Activated CD8-positive, alpha-beta memory T cell treated with anti-CD3 and anti-CD28 coated beads for 48 hours (primary cell): ENCODE measurements around the gene C11orf68.

Source experiments
- DNase-seq, 3 experiments: peaks; one replicate each; pipeline ENCODE4 v3.0.0-alpha.2; 2020; ENCODE audit warnings: low read depth in 2 of 3, low spot score in 2 of 3

C11orf68 gene

DNA sequence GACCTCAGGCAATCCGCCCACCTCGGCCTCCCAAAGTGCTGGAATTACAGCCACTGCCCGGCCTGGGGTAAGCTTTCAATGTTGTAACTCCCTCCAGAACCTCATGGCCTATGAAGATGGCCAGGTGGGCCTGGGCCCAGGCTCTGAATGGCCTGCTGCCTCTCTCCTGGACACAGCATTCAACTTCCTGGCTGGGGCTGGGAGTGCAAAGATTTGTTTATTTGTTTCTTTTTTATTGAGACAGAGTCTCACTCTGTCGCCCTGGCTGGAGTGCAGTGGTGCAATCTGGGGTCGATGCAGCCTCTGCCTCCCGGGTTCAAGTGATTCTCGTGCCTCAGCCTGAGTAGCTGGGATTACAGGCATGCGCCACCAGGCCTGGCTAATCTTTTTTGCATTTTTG lies 25.9 kb upstream of the C11orf68 start:
- DNase-seq = no peak

DNA sequence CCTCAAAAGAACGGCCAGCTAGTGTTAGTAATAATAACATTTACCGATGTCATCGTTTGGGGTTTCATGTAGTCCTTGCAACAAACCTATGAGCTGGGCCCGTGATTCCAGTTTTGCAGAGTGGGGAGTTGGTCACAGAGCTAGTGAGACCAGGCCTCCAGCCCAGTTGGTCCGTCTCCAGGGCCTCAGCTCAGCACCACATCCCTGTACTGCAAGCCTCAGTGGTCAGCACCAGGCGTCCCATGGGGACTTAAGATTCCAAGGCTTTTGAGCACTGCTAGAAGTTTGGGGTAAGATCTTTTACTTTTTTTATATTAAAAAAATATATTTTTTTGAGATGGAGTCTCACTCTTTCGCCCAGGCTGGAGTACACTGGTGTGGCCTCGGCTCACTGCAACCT lies 25.3 kb upstream of the C11orf68 start:
- no peak for DNase-seq

DNA sequence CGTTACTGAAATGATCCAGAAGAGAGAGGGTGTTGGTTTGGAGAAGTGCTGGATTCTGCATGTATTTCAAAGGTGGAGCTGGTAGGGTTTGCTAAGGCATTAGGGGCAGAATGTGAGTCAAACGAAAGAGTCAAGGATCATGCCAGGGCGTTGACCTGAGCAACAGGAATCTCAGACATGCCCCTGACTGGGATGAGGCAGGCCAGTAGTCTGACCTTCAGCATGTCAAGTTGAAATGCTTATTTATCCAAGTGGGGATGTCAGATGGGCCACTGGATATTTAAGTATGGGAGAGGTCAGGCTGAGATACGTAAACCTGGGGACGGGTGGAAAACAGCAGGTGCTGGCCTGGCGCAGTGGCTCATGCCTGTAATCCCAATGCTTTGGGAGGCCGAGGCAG lies 23.7 kb upstream of the C11orf68 start:
- DNase-seq = no peak

DNA sequence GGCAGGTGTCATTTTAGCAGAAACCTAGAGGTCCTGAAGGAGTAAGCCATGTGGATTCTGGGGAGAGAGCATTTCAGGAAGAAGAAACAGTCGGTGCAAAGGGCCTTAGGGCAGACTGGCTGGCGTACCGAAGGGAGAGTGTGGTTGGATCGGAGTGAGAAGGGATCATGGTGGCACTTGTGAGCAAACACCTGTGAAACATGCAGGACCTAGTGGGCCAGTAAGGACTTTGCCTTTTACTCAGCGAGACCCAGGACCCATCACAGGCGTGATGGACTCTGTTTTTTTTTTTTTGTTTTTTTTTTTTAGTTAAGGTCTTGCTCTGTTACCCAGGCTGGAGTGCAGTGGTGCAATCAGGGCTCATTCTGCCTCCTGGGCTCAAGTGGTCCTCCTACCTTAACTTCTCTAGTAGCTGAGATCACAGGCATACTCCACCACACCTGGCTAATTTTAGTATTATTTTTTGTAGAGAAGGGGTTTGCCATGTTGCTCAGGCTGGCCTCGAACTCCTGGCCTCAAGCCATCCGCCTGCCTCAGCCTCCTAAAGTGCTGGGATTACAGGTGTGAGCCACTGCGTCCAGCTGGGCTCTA lies 23.0 kb upstream of the C11orf68 start:
- no peak for DNase-seq

DNA sequence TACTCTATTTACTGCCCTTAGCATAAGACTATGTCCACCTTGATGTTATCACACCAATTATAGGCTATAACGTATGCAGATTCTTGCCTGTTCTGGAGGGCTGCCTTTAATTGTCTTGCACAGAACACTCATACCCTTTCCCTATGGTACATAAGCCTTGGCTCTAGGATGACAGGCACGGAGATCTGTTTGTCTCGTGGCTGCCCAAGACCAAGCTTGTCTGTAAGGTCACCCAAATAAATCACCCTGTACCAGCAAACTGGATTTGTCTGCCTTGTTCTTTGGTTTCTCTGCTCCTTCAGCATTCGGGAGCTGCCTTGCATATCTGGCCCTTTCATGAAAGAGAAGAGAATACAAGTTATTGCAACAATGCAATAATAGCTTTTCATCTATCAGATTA lies 18.9 kb upstream of the C11orf68 start:
- DNase-seq = no peak

DNA sequence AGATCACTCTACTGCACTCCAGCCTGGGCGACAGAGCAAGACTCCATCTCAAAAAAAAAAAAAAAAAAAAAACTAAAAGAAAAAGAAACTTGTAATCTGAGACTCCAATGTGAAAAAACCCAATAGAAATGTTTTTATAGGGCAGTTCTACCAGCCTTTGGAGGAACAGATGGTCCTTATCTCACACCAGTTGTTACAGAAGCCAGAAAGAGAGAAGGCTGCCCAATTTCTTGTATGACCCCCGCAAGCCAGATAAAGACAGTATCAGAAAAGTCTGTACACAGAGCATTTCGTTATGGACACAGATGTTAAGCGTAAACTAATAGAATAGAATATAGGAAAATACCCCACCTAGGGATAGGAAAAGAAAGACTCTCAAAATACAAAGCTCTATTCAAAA lies 15.2 kb upstream of the C11orf68 start:
- DNase-seq = no peak

DNA sequence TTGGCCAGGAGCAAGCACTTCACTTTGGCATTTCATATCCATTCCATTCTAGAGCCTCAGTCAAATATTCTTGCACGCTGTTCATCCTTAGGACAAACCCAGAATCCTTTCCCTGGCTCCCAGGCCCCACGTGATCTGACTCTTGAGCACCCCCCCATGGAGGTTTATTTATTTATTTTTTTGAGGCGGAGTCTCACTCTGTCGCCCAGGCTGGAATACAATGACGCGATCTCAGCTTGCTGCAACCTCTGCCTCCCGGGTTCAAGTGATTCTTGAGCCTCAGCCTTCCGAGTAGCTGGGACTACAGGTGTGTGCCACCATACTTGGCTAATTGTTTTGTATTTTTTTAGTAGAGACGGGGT lies 13.7 kb upstream of the C11orf68 start:
- DNase-seq = no peak

DNA sequence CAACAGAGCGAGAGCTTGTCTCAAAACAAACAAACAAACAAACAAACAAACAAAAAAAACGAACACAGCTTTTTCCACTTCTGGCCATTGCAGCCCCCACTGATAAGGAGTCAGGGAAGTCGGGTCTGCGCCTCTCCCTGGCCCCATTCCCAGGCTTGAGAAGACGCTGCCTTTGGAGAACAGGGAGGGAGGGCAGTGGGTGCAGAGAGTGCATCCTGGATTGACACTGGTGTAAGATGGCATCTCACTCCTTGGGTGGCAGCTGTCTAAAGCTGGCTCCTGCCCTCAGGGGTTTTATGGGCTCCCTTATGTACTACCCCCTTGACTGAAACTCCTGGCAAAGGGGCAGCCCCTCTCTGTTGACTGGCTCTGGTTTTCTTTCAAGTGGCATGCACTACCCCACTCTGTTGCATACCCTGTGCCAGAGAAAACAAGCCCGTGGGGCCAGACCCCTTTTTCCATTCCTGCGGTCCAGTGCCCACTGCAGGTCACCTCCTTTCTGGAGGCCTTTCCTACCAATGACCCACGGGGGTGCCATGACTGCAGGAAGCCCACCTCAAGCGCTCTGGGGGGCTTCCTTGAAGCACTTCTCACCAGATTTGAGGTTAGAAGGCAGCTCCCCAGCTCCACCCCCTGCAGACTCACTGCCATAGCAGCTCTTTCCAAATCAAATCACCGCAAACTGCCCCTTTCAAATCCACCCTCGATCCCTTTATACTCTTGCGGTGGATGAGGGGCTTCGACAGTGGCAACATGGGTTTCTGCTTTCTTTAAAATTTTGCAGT lies 13.1 kb upstream of the C11orf68 start:
- no peak for DNase-seq

DNA sequence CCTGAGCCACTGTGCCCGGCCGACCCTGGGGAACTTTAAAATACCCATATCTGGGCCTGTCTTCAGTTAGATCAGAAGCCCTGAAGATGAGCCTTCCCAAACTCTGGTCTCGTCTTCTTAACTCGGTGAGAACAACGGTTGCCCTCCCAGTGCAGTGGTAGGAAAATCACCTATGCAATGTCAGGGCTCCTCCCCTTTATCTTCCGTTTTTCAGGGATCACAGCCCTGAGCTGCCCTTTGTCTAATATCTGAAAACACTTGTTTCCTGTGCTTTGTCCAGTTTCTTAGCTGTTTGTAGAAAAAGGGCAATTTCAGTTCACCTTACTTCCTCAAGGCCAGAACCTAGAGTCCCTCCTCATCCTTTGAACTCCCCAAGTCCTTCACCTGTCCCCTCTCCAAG lies 9.8 kb upstream of the C11orf68 start:
- no peak for DNase-seq

DNA sequence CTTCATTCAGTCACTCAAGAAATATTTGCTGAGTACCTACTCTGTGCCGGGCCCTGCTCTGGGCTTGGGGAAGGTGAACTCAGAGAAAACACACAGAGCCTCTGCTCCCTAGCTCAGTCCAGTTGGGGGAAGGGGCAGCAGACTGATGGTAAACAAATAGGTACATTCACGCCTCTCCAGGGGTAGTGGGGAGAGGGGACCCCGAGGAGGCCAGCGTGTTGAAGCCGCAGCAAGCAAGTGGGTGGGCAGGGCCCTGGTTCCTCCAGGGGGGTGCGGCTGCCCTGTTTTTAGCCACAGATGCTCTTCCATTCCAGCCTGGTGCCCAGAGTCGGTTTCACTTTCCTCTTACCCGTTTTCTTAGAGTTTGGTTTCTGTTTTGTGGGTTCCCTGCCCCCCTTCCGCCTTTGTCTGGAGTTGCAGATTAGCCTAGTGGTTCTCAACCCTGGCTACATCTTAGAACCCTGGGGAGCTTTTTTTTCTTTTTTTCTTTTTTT lies 9.1 kb upstream of the C11orf68 start:
- DNase-seq = peak; percentile 35 to 41 (median 38)

DNA sequence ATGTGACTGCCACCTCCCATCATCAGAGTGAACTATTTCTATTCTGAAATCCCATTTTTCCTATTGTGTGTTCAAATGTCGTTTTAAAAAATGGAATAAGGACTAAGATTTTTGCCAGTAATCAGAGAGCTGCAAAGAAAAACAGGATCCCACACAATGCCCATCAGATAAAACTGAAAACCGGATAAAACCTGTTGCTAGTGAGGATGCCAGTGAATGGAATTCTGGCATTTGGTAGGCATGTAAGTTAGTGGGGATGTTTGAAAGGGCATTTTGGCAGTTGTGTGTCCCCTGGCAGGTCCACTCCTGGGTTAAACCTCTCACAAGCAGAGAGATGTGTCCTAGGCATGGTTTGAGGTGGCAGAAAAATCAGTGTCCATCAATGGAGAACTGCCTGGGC lies 6.5 kb upstream of the C11orf68 start:
- DNase-seq = no peak

DNA sequence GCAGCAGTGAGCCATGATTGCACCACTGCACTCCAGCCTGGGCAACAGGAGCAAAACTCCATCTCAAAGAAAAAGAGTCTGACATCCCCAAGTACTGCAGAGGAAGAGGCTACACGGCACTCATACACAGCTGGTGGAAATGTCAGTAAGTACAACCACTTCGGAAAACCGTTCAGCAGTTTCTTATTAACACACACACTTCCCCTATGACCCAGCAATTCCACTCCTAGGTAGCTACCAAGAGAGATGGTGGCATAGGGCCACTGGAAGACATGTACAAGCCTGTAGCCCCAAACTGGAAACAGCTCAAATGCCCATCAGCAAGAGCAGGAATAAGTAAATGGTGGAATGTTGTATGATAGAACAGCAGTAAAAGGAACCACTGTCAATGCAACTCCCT lies 3.7 kb upstream of the C11orf68 start:
- DNase-seq = no peak

DNA sequence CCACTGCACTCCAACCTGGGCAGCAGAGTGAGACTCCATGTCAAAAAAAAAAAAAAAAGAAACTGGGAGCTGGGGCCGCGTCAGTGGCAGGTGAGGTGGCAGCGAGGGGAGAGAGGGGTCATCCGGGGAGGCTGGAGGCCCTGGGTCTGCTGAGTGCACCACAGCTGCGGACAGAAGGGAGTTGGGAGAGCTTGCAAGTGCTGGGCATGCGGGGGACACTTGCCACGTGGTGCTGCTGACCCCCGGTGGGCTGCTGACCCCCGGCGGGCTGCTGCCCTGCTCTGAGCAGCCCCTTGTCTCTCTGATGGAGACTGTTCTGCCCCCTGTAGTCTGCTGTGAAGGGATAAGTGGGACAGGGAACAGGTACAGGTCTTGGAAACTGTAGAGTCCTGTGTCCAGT lies 3.0 kb upstream of the C11orf68 start:
- no peak for DNase-seq

DNA sequence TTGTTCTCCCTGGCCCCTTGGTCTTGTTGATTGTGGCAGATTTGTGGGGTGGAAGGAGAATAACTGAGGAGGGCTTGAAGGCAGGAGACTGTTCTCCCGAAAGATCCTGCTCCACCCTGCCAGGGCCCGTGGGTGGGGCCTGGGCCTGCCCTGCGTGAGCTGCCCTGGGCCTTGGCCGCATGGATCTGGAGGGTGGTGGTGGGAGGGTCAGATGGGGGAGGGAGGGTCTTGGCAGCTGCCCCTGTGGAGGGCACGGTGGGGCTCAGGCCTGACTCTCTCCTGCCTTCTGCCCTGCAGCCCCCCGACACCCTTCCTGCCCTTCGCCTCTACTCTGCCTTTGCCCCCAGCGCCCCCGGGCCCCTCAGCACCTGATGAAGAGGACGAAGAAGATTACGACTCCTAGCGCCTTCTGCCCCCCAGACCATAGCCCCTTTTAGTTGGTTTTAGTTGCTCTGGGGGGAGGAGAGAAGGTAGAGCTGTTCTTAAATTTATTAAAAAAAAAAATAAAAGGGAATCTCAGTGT lies 2.2 kb upstream of the C11orf68 start:
- DNase-seq = no peak

DNA sequence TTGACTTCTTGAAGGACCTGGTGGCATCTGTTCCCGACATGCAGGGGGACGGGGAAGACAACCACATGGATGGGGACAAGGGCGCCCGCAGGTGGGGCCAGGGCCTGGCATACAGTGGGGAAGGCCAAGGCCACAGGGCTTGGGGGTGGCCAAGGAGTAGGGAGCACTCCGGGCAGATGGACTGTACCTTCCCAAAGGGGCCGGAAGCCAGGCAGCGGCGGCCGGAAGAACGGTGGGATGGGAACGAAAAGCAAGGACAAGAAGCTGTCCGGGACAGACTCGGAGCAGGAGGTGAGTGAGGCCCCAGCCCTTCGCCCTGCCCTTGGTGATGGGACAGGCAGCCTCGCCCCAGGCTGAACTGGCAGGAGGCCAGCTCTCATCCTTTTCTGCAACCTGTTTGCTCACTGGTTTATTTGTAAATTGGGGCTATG lies 1.5 kb upstream of the C11orf68 start:
- no peak for DNase-seq

DNA sequence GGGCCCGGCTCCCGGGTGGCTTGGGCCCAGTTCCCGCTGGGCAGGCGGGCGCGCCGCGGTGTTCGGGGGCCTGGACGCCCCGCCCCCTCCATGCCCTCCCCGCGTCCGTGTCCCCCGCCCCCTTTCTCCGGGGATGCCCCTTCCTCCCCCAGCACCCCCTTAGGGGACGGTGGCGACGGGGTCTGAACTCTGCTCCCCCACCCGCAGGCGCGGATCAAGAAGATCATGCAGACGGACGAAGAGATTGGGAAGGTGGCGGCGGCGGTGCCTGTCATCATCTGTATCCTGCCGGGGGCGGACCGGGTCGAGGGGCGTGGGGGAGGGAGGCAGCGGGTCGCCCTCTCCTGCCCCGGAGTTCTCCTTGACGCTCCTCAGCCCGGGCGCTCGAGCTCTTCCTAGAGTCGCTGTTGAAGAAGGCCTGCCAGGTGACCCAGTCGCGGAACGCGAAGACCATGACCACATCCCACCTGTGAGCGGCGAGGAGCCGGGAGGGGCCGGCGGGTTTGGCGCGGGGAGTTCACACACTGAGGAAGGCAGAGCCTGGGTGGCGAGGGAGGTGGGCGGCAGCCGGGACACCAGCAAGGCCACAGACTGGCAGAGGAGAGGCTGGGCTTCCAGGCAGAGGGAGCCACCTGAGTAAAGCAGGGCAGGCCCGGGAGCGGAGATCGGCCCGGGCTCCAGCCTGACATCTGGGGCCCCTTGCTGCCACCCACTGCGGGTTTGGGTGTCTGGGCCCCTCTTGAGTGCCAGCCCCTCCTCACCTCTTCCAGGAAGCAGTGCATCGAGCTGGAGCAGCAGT lies 910 bp upstream of the C11orf68 start:
- DNase-seq = no peak

DNA sequence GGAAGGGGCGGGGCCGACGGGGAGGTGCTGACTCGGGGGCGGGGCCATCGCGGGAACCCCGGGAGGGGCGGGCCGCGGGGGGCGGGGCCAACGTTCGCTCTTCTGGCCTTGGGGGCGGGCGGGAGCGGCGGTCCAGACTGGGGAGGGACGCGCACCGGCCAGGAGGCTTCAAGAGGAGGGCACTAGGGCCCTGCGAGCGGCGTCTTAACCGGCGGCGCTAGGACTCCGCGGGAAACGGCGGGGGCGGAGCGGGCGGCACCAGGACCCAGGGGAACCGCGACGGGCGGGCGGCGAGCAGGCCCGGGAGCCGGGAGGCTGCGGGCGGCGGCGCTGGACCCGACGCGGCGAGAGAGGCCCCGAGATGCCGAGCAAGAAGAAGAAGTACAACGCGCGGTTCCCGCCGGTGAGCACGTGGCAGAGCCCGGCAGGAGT lies 295 bp upstream of the C11orf68 start, which contains the start of gene DRAP1:
DRAP1 (plus strand) TSS at position 286 of the 432 bp plus-strand sequence; CDS start at position 362, 76 bp downstream.
- peak; percentile 98 to 99 (median 99) for DNase-seq

DNA sequence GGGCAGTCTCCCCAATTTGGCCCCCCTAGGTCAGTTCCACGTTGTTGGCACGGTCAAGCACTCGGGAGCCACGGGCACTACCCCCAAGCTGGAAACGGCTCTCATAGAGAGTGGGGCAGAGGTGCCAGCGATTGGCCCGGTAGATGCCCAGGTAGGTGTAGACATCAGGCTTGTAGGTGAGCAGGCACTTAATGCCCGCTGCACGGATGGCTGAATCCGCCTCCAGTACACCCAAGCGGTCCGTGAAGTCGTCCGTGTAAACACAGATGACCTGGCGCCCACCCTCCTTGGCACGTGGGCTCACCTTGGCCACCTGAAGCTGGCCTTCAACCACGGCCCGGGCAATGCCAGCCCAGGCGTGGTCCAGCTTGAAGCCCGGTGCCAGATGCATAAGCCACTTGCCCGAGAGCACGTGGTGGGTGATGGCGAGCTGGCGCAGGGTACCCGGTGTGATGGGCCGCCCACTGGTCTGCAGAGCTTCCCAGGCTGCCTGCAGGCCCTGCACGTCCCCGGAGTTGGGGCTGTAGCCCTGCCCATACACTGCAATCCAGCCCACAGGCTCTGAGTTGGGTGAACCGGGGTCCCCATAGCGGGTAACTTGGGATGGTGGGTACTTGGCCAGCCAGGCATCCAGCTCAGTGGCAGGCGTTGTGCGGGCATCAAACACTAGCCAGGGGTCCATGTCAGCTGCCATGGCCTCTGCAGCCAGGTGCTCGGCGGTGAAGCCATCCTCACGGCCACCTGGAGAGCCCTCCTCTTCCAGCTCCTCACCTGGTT lies 1.2 kb downstream of the C11orf68 start:
- DNase-seq = no peak

DNA sequence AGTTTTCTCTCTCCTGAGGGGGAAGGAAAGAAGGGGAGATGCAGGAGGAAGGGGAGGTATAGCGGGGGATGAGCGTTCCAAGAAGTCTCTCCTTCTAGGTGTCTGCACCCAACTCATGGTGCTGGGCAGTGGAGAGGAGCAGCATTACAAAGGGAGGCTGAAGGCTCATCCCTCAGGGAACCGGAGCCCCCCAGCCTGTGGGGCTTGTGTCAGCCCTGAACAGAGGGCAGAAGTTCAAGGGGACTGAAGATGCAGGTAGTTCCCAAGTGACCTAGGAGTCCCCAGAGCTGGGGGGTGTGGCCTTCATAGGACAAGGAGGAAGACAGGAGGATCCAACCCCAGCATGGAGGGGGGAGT lies 1.8 kb downstream of the C11orf68 start:
- DNase-seq = no peak

DNA sequence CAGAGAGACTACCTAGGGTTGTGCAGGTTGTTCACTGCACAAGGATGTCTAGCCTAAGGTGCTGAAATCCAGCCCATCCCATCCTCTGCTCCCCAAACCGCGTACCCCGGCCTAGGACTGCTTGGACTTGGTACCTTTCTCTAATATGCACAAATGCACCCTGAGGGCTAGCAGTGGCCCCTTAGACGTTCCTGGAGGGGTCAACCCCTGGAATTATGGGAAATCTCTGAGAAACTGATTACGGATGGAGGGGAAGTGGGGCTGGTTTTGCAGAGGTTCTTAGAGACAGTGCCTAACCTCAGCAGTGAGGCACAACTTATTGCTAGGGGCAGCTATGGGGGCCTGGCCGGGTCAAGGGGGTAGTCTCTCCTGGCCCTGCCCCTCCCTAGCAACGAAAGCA lies 2.5 kb downstream of the C11orf68 start:
- no peak for DNase-seq

DNA sequence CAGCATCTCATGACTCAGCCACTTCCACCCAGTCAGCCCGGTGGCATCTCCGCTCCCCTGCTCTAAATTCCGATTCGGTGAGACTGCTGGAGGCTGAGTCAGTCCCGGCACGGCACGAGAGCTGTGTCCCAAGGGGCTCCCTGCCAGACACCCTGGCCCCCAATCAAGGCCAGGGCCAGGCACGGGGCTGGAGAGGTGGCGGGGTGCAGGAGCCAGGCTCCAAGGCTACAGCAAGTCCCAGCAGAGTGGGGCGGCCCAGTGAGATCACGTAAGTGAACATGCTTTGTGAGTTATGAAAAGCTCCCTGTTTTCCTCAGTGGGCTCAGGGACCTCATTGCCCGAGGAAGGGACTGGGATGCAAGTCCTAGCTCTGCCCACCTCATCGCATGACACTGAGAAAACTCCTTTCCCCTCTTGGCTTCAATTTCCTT lies 3.0 kb downstream of the C11orf68 start:
- DNase-seq = no peak
